Measurements from ENCODE around the gene KLHDC8A. TPM values are rescaled to one million over a fixed set of nuclear protein-coding genes. Genes with fewer than 3 reads are reported as not detected.
"Not testable (repeated sequence)": the region's sequence is repeated elsewhere in the genome, so short reads cannot be mapped to it uniquely, and the experiment has no call there.

Gene KLHDC8A
- total and polyA plus RNA-seq, 12 donors: 5.1 to 74.9 (median 38.8) TPM

DNA sequence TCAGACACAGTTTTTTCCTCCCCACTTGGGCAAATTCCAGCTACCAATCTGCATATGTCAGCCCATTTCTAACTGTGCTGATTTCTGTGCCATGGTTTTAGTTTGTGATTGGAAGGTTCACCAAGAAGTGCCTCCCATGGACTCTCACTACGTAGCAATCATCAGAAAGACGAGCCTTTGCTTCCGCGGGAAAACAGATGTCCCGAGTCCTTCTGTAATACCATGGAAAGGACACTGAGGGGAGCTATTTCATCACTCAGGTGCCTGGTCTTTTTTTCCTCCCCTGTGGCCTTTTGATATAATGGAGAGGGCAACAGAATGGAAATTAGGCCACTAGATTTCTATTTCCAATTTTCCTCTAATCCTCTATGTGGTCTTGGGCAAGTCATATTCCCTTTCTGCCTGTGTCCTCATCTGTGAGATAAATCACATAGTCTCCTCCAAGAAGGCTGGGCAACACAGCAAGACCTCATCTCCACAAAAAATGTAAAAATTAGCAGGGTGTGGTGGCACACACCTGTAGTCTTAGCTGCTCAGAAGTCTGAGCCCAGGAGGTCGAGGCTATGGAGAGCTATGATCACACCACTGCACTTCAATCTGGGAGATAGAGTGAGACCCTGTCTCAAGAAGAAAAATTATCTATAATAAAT lies 40.4 kb upstream of the KLHDC8A start:
- DNase-seq: peak in 6 of 7 donors; percentile 33 to 67 (median 52)
- intact Hi-C loops (cut with DNase I): loop anchor here (5.0 to 10.0 kb wide), 3 partner anchors 85 to 128 kb away; no protein-coding TSS in a partner anchor
- 1 to 7% (median 5%) methylated on average over 6 of the region's 6 CpGs for WGBS, 4 donors

DNA sequence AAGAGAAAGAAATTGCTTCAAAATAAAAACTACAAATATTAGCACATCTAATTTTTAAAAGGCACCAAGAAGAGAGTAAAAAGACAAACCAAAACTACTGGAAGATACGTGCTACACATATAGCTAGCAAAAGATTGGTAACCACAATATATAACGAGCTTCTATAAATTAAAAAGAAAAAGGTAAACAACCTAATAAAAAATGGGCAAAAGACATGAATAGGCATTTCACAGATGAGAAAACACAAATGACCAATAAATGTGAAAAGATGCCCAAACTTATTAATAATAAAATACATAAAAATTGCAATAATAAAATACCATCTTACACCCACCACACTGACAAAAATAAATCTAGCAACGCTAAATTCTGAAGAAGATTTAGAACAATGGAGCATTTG lies 38.9 kb upstream of the KLHDC8A start:
- Histone ChIP-seq H3K9me3 (replicated peaks in 1 of 3) (no peaks in the 10 kb centered on the region), H3K36me3 (replicated peaks in 1 of 2) (no peaks in the 10 kb centered on the region), H3K27ac (no peak overlapping the region), H3K27me3 (no peaks in the 10 kb centered on the region), H3K4me3 (no peak overlapping the region), H3K4me1 (replicated peaks in 1 of 2) (no peaks in the 10 kb centered on the region)
- intact Hi-C loops (cut with DNase I): loop anchor here (5.0 to 10.0 kb wide), 3 partner anchors 87 to 129 kb away; no protein-coding TSS in a partner anchor
- DNase-seq: no peak
- 78 to 82% (median 79%) methylated on average over 3 of the region's 3 CpGs for WGBS, 4 donors
- TF ChIP-seq POLR2A (IDR thresholded peaks at IDR 0.05): no peak

More for the DNA sequence above, 40.4 kb upstream of the KLHDC8A start:
- Histone ChIP-seq H3K27ac (no peak overlapping the region), H3K4me3 (no peak overlapping the region), H3K36me3 (replicated peaks in 1 of 2) (no peaks in the 10 kb centered on the region), H3K27me3 (no peaks in the 10 kb centered on the region), H3K4me1 (replicated peaks in 1 of 2) (no peaks in the 10 kb centered on the region), H3K9me3 (replicated peaks in 1 of 3) (no peaks in the 10 kb centered on the region)
- TF ChIP-seq, protein P1, sequence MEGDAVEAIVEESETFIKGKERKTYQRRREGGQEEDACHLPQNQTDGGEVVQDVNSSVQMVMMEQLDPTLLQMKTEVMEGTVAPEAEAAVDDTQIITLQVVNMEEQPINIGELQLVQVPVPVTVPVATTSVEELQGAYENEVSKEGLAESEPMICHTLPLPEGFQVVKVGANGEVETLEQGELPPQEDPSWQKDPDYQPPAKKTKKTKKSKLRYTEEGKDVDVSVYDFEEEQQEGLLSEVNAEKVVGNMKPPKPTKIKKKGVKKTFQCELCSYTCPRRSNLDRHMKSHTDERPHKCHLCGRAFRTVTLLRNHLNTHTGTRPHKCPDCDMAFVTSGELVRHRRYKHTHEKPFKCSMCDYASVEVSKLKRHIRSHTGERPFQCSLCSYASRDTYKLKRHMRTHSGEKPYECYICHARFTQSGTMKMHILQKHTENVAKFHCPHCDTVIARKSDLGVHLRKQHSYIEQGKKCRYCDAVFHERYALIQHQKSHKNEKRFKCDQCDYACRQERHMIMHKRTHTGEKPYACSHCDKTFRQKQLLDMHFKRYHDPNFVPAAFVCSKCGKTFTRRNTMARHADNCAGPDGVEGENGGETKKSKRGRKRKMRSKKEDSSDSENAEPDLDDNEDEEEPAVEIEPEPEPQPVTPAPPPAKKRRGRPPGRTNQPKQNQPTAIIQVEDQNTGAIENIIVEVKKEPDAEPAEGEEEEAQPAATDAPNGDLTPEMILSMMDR (IDR thresholded peaks at IDR 0.05): peak; percentile 71 to 88 (median 82)
- no peak for TF ChIP-seq POLR2A (IDR thresholded peaks at IDR 0.05)

DNA sequence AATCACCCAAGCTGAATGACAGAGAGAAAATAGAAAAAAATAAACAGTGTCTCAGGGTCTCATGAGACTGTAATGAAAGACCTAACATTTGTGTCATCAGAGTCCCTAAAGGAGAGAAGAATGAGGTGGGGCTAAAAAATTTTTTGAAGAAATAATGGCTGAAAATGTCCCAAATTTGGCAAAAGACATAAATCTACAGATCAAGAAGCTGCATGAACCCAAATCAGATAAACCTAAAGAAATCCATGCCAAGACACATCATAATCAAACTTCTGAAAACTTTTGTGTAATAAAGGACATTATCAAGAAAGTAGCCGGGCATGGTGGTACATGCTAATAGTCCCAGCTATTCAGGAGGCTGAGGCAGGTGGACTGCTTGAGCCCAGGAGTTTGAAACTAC lies 35.9 kb upstream of the KLHDC8A start:
- H3K27ac ChIP-seq: no peak overlapping the region
- no peak overlapping the region for H3K4me3 ChIP-seq
- no peak for DNase-seq
- no peaks in the 10 kb centered on the region for H3K27me3 ChIP-seq
- no peak for TF ChIP-seq POLR2A (IDR thresholded peaks at IDR 0.05)
- TF ChIP-seq, protein P1 (IDR thresholded peaks at IDR 0.05): no peak
- H3K4me1 ChIP-seq (replicated peaks in 1 of 2): no peaks in the 10 kb centered on the region
- no peaks in the 10 kb centered on the region for H3K9me3 ChIP-seq (replicated peaks in 1 of 3)
- WGBS, 4 donors: 90 to 96% (median 93%) methylated on average over 1 of the region's 1 CpG
- H3K36me3 ChIP-seq (replicated peaks in 1 of 2): no peaks in the 10 kb centered on the region
- intact Hi-C loops (cut with DNase I): loop anchor here in 1 of 2 donors (10.0 kb wide), 1 partner anchor 132 kb away; no protein-coding TSS in a partner anchor

DNA sequence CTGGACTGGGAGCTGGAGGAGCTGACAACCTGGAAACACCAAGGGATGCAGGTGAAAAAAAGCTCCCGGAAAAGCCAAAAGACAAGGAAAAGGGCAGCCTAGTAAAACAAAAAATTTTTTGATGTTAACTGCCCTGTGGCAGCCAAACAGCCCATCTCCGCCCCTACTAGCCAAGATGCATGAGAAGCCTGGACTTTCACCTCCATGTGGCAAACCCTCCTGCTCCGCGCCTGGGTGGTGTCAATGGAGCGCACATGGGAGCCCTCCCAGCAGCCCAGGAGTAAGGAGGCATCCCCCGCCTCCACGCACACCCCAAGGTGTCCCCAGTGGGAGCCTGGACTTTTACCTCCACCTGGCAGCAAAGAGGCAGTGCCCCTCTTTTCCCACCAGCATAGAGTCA lies 34.7 kb upstream of the KLHDC8A start:
- intact Hi-C loops (cut with DNase I): loop anchor here in 1 of 2 donors (10.0 kb wide), 1 partner anchor 133 kb away; no protein-coding TSS in a partner anchor
- 75 to 93% (median 93%) methylated on average over 4 to 7 of the region's 7 CpGs for WGBS, 4 donors
- Histone ChIP-seq H3K27ac (no peak overlapping the region), H3K9me3 (replicated peaks in 1 of 3) (no peaks in the 10 kb centered on the region), H3K4me3 (no peak overlapping the region), H3K4me1 (replicated peaks in 1 of 2) (no peaks in the 10 kb centered on the region), H3K36me3 (replicated peaks in 1 of 2) (no peaks in the 10 kb centered on the region), H3K27me3 (no peaks in the 10 kb centered on the region)
- no peak for TF ChIP-seq POLR2A (IDR thresholded peaks at IDR 0.05)
- TF ChIP-seq, protein P1 (IDR thresholded peaks at IDR 0.05): no peak
- no peak for DNase-seq

DNA sequence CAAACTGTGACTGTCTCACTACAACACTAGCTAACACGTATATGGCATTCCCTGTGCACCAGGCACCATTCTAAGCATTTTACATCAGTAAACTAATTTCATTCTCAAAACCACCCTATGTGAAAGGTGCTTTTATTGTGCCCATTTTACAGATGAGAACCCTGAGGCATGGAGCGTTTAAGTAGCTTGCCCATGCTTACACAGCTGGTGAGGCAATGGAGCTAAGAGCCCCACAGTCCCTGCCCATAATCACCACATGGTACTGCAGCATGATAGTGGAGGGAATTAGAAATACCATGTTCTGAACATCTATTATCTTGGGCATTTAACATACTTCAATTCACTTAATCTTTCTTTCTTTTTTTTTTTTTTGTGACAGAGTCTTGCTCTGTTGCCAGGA lies 31.1 kb upstream of the KLHDC8A start:
- intact Hi-C loops (cut with DNase I): no loop called here
- no peaks in the 10 kb centered on the region for H3K27me3 ChIP-seq
- no peaks in the 10 kb centered on the region for H3K9me3 ChIP-seq (replicated peaks in 1 of 3)
- WGBS, 4 donors: 89 to 96% (median 93%) methylated on average over 2 of the region's 2 CpGs
- no peak overlapping the region for H3K4me3 ChIP-seq
- H3K4me1 ChIP-seq (replicated peaks in 1 of 2): peaks cover 0 to 12% of the 10 kb centered on the region in 2 donors
- H3K27ac ChIP-seq: no peak overlapping the region
- DNase-seq: no peak
- TF ChIP-seq POLR2A (IDR thresholded peaks at IDR 0.05): no peak
- TF ChIP-seq, protein P1 (IDR thresholded peaks at IDR 0.05): no peak
- no peaks in the 10 kb centered on the region for H3K36me3 ChIP-seq (replicated peaks in 1 of 2)

DNA sequence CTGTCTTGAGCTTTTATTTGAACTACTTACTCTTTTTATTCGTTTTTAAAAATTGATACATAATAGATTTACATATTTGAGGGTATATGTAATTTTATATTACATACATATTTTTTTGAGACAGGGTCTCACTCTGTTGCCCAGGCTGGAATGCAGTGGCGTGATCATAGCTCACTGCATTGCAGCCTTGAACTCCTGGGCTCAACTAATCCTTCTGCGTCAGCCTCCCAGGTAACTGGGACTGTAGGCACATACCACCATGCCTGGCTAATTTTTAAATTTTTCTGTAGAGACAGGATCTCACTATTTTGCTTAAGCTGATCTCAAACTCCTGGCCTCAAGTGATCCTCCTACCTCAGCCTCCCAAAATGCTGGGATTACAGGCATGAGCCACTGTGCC lies 26.3 kb upstream of the KLHDC8A start:
- peaks cover 9 to 21% of the 10 kb centered on the region in 2 donors for H3K4me1 ChIP-seq (replicated peaks in 1 of 2)
- DNase-seq; H3K4me3 ChIP-seq; H3K36me3 ChIP-seq (replicated peaks in 1 of 2); intact Hi-C loops (cut with DNase I); H3K9me3 ChIP-seq (replicated peaks in 1 of 3); H3K27me3 ChIP-seq; H3K27ac ChIP-seq: not testable (repeated sequence)
- 62 to 77% (median 67%) methylated on average over 3 of the region's 3 CpGs for WGBS, 4 donors
